GM12891 (cell line): Measurements from ENCODE around the gene SLC2A13.

Experiments used
- PAX5 ChIP-seq: IDR thresholded peaks from 2 replicates; pipeline ENCODE4 v1.6.1; 2011; ENCODE audit warnings: low read length, moderate library complexity, mild to moderate bottlenecking; ENCODE audit not compliant: insufficient read depth, severe bottlenecking
- POLR2A ChIP-seq: IDR thresholded peaks from 2 replicates; pipeline ENCODE4 v1.6.1; 2011; ENCODE audit warnings: low read depth, low read length, control low read depth
- POLR2AphosphoS5 ChIP-seq: IDR thresholded peaks from 2 replicates; pipeline ENCODE4 v1.6.1; 2011; ENCODE audit warnings: low read depth, low read length, control low read depth
- TAF1 ChIP-seq: IDR thresholded peaks from 2 replicates; pipeline ENCODE4 v1.6.1; 2011; ENCODE audit warnings: low read depth, low read length, control low read depth

DNA sequence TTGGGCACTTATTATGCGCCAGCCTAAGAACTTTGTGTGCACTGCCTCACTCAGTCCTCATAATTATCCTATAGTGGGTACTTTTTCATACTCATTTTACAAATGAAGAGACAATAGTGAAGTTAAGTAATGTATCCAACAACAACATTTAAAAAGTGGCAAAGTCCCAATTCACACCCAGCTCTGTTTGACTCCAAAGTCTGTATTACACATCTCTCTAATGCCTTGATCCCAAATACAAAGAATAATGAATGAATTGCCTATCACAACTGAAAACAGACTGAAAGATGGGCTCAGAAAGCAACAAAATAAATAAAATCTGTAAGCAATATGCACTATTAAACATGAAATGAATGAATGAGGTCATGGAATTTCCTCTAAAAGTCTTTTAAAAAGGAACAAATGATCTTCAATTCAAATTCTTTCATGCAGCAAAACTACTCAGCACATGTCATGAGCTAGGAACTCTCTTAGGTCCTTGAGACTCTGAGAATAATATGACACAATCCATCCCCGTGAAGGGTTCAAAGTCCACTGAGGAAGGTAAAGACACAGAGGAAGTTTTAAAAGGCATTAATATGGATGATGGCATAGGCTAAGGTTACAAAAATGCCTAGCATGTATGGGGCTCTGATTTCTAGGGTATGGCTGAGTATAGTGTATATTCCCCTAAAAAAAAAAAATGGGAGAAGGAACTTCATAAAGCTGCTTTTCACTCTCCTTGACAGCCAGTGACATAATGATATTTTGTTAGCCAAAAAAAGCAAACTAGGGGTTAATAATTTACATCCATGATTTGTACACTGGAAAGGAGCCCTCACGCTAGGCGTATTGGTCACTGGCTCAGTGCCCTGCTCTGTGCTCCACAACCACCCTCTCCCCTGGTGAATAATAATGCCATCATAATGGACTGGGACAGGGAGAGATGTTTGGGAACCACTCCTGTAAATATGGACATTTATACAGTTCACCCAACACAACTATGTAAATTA is 103.4 kb downstream of the SLC2A13 start:
- TF ChIP-seq PAX5 (no peak), TAF1 (no peak), POLR2A (no peak), POLR2AphosphoS5 (no peak)
